H9 (cell line): Measurements from ENCODE around the gene ZP3. TPM values are rescaled to one million over a fixed set of nuclear protein-coding genes. Genes with fewer than 3 reads are reported as not detected.
"Not testable (repeated sequence)": the region's sequence is repeated elsewhere in the genome, so short reads cannot be mapped to it uniquely, and the experiment has no call there.

Experiments used
- DNase-seq: peaks from one replicate; pipeline ENCODE4 v3.0.0-alpha.2; 2017
- H2AFZ ChIP-seq: one replicate; pipeline ENCODE4 v1.6.1; 2013; ENCODE audit warnings: mild to moderate bottlenecking, low read length, control low read depth, moderate library complexity
- H2AK5ac ChIP-seq: 2 replicates; pipeline ENCODE4 v1.6.1; 2013; ENCODE audit warnings: low read length, control low read depth, mixed read lengths; ENCODE audit not compliant: insufficient read length
- H2BK120ac ChIP-seq: one replicate; pipeline ENCODE4 v1.6.1; 2013; ENCODE audit warnings: low read depth, mild to moderate bottlenecking, low read length, control low read depth, inconsistent platforms; ENCODE audit not compliant: poor library complexity, severe bottlenecking
- H2BK12ac ChIP-seq: 2 replicates; pipeline ENCODE4 v1.6.1; 2013; ENCODE audit warnings: low read length, control low read depth, mixed read lengths, low read depth; ENCODE audit not compliant: insufficient read length
- H2BK15ac ChIP-seq: 2 replicates; pipeline ENCODE4 v1.6.1; 2013; ENCODE audit warnings: low read depth, low read length, control low read depth
- H2BK20ac ChIP-seq: one replicate; pipeline ENCODE4 v1.6.1; 2013; ENCODE audit warnings: low read depth, mild to moderate bottlenecking, low read length, control low read depth, inconsistent platforms; ENCODE audit not compliant: poor library complexity, severe bottlenecking
- H2BK5ac ChIP-seq: 2 replicates; pipeline ENCODE4 v1.6.1; 2013; ENCODE audit warnings: low read length, control low read depth, mixed read lengths; ENCODE audit not compliant: insufficient read length
- H3K14ac ChIP-seq: 2 replicates; pipeline ENCODE4 v1.6.1; 2013; ENCODE audit warnings: low read length, control low read depth; ENCODE audit not compliant: insufficient read depth
- H3K18ac ChIP-seq: 2 replicates; pipeline ENCODE4 v1.6.1; 2013; ENCODE audit warnings: low read depth, mild to moderate bottlenecking, mixed read lengths, low read length, control low read depth; ENCODE audit not compliant: insufficient read length
- H3K23ac ChIP-seq: 2 replicates; pipeline ENCODE4 v1.6.1; 2013; ENCODE audit warnings: low read length, control low read depth, mixed read lengths, low read depth; ENCODE audit not compliant: insufficient read length
- H3K23me2 ChIP-seq: 2 replicates; pipeline ENCODE4 v1.6.1; 2013; ENCODE audit warnings: low read depth, mild to moderate bottlenecking, mixed read lengths, low read length, control low read depth; ENCODE audit not compliant: insufficient read length, poor library complexity, severe bottlenecking
- H3K27ac ChIP-seq: 2 replicates; pipeline ENCODE4 v1.5.1; 2013; ENCODE audit warnings: low read length, control low read depth, mixed read lengths, low read depth; ENCODE audit not compliant: insufficient read length
- H3K27me3 ChIP-seq: 2 replicates; pipeline ENCODE4 v1.6.1; 2013; ENCODE audit warnings: low read length, control low read depth, inconsistent platforms; ENCODE audit not compliant: insufficient read depth
- H3K4ac ChIP-seq: 2 replicates; pipeline ENCODE4 v1.6.1; 2013; ENCODE audit warnings: low read depth, mild to moderate bottlenecking, control low read depth, inconsistent platforms, low read length, moderate library complexity
- H3K4me1 ChIP-seq: 2 replicates; pipeline ENCODE4 v1.6.1; 2013; ENCODE audit warnings: low read length, control low read depth, inconsistent platforms; ENCODE audit not compliant: insufficient read depth
- H3K4me2 ChIP-seq: 2 replicates; pipeline ENCODE4 v1.6.1; 2013; ENCODE audit warnings: low read length, control low read depth, mixed read lengths; ENCODE audit not compliant: insufficient read length, insufficient read depth
- H3K56ac ChIP-seq: 2 replicates; pipeline ENCODE4 v1.6.1; 2013; ENCODE audit warnings: low read depth, mild to moderate bottlenecking, mixed read lengths, low read length, control low read depth; ENCODE audit not compliant: insufficient read length
- H3K79me1 ChIP-seq: 2 replicates; pipeline ENCODE4 v1.6.1; 2013; ENCODE audit warnings: low read depth, mild to moderate bottlenecking, moderate library complexity, low read length, control low read depth, inconsistent platforms; ENCODE audit not compliant: insufficient read depth, poor library complexity, severe bottlenecking
- H3K79me2 ChIP-seq: 2 replicates; pipeline ENCODE4 v1.6.1; 2013; ENCODE audit warnings: low read length, control low read depth, inconsistent platforms; ENCODE audit not compliant: insufficient read depth
- H3K9ac ChIP-seq: 2 replicates; pipeline ENCODE4 v1.6.1; 2013; ENCODE audit warnings: low read length, control low read depth, mixed read lengths; ENCODE audit not compliant: insufficient read length; ENCODE audit errors: extremely low read depth
- H3K9me3 ChIP-seq: one replicate; pipeline ENCODE4 v1.6.1; 2013; ENCODE audit warnings: low read depth, low read length, inconsistent platforms; ENCODE audit not compliant: control insufficient read depth
- H3T11ph ChIP-seq: one replicate; pipeline ENCODE4 v1.6.1; 2013; ENCODE audit warnings: mild to moderate bottlenecking, low read length, control low read depth, inconsistent platforms
- H4K20me1 ChIP-seq: one replicate; pipeline ENCODE4 v1.6.1; 2013; ENCODE audit not compliant: control insufficient read depth, insufficient read length, insufficient read depth
- H4K5ac ChIP-seq: 2 replicates; pipeline ENCODE4 v1.6.1; 2013; ENCODE audit warnings: low read depth, mild to moderate bottlenecking, mixed read lengths, low read length, control low read depth; ENCODE audit not compliant: insufficient read length
- H4K8ac ChIP-seq: replicated peaks from 2 replicates; pipeline ENCODE4 v1.6.1; 2013; ENCODE audit warnings: low read length, control low read depth, mixed read lengths, low read depth; ENCODE audit not compliant: insufficient read length
- H4K91ac ChIP-seq: 2 replicates; pipeline ENCODE4 v1.6.1; 2013; ENCODE audit warnings: low read depth, mild to moderate bottlenecking, moderate library complexity, mixed read lengths, low read length, control low read depth; ENCODE audit not compliant: insufficient read length
- H3K27ac Mint-ChIP-seq, 3 experiments: 2 replicates in 2 of 3; 3 replicates in 1 of 3; pipeline ENCODE4 v1.8.0; 2020 to 2021; ENCODE audit warnings: mixed read lengths in 3 of 3, mild to moderate bottlenecking in 1 of 3, moderate library complexity in 1 of 3
- H3K27me3 Mint-ChIP-seq: 2 replicates; pipeline ENCODE4 v1.8.0; 2021; ENCODE audit warnings: low read depth, mild to moderate bottlenecking, moderate library complexity, mixed read lengths
- H3K36me3 Mint-ChIP-seq, 3 experiments: 2 replicates in 2 of 3; 3 replicates in 1 of 3; pipeline ENCODE4 v1.8.0; 2020 to 2021; ENCODE audit warnings: low read depth in 3 of 3, mixed read lengths in 3 of 3; ENCODE audit not compliant: insufficient read depth in 1 of 3
- H3K4me1 Mint-ChIP-seq, 2 experiments: 2 replicates each; pipeline ENCODE4 v1.8.0; 2020; ENCODE audit warnings: mixed read lengths in 2 of 2
- H3K4me3 Mint-ChIP-seq, 2 experiments: 2 replicates in 1 of 2; 3 replicates in 1 of 2; pipeline ENCODE4 v1.8.0; 2020 to 2021; ENCODE audit warnings: mild to moderate bottlenecking in 2 of 2, mixed read lengths in 2 of 2, moderate library complexity in 1 of 2
- H3K9me3 Mint-ChIP-seq, 2 experiments: 2 replicates in 1 of 2; 3 replicates in 1 of 2; pipeline ENCODE4 v1.8.0; 2020; ENCODE audit warnings: mild to moderate bottlenecking in 2 of 2, mixed read lengths in 2 of 2, moderate library complexity in 1 of 2
- WGBS: extraction: QIAGEN DNeasy Blood & Tissue Kit; methylation state at CpG from one replicate; pipeline ENCODE4 v1.1.7; 2013; ENCODE audit warnings: missing lambda C conversion rate, low lambda C conversion rate, mixed read lengths; ENCODE audit not compliant: insufficient read length; ENCODE audit errors: extremely low coverage; 5-methylcytosine and 5-hydroxymethylcytosine counted together
- total RNA-seq: library from RNA; stranded (reverse); gene quantifications from 2 replicates; pipeline ENCODE4 v1.2.1, GENCODE V29; 2021

The ZP3 gene
- total RNA-seq, 1 experiment from 2014 or later = 1.3 TPM

DNA sequence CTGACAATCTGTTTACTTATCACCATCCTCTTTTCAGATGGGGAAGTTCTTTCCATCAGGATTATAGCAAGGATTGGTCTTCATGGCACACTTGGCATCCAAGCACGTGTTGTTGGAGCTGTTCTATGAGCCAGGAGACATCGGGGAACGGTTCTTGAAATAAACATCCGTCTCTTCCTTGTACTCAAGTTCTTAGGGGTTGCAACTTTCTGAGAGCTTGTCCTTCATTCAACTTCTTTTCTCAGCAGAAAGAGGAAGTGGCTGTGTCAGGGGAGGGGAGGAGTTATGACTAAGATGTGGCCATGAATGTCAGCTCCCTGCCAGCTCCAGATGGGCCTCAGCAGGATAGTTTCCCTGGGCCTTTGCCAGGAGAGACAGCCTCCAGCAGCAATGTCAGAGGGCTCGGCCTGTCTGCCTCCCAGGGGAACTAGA, 20.8 kb downstream of the ZP3 start:
- not testable (repeated sequence) for H3K4me2 ChIP-seq, DNase-seq, H3K27me3 Mint-ChIP-seq, H2BK12ac ChIP-seq, H3K27ac Mint-ChIP-seq, H3K18ac ChIP-seq, H2BK120ac ChIP-seq, H2BK15ac ChIP-seq, H2BK5ac ChIP-seq, H3K79me1 ChIP-seq, H2AFZ ChIP-seq, H2BK20ac ChIP-seq, H3K4me3 Mint-ChIP-seq, H4K20me1 ChIP-seq, H3K9me3 ChIP-seq, H3K14ac ChIP-seq, H3K27me3 ChIP-seq, H3K4me1 Mint-ChIP-seq, H3K9me3 Mint-ChIP-seq, H4K5ac ChIP-seq, H4K91ac ChIP-seq, H3K23me2 ChIP-seq, H3K27ac ChIP-seq, H3K36me3 Mint-ChIP-seq, H2AK5ac ChIP-seq, H3K23ac ChIP-seq, H3K4ac ChIP-seq, H3T11ph ChIP-seq, H4K8ac ChIP-seq, H3K9ac ChIP-seq, H3K56ac ChIP-seq, H3K79me2 ChIP-seq, H3K4me1 ChIP-seq
- no CpG with 5 or more reads among the region's 5 CpGs for WGBS

DNA sequence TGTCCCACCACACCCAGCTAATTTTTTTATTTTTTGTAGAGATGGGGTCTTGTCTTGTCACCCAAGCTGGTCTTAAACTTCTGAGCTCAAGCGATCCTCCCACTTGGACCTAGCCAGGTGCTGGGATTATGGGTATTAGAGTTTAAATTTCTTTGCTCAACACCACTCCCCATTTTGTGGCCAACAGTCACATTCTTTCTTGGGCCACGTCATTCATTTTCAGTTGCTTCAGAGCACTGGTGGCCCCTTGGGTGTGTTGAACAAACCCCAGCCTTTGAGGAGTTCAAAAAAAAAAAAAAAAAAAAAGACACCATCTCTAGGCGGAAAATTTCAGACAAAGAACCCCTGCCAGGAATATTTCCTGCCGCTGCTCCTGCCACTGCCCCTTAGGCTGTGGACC, 32.3 kb downstream of the ZP3 start:
- H3K36me3 Mint-ChIP-seq, H3K79me1 ChIP-seq, H3K18ac ChIP-seq, H2BK5ac ChIP-seq, H4K8ac ChIP-seq, H3K27ac Mint-ChIP-seq, H3K4me1 ChIP-seq, H2BK15ac ChIP-seq, H3K4me1 Mint-ChIP-seq, H3K27ac ChIP-seq, H3K56ac ChIP-seq, H3K14ac ChIP-seq, H4K20me1 ChIP-seq, H2BK12ac ChIP-seq, H3K23me2 ChIP-seq, H3K4me2 ChIP-seq, H2BK20ac ChIP-seq, H3K79me2 ChIP-seq, H3K27me3 Mint-ChIP-seq, H4K91ac ChIP-seq, H2AFZ ChIP-seq, H3K9me3 ChIP-seq, H2AK5ac ChIP-seq, H3K9me3 Mint-ChIP-seq, H3K4ac ChIP-seq, H3K9ac ChIP-seq, H2BK120ac ChIP-seq, DNase-seq, H3K23ac ChIP-seq, H4K5ac ChIP-seq, H3T11ph ChIP-seq, H3K4me3 Mint-ChIP-seq, H3K27me3 ChIP-seq: not testable (repeated sequence)
- no CpG with 5 or more reads among the region's 4 CpGs for whole genome bisulfite sequencing
